NCI-H345 treated with DMSO at 0.1 percent for 48 hours (cell line): ENCODE measurements around the gene UBA6.
"Not testable (repeated sequence)": the region's sequence is repeated elsewhere in the genome, so short reads cannot be mapped to it uniquely, and the experiment has no call there.

Experiments
- DNase-seq: peaks from one replicate; lab custom pipeline; 2025; ENCODE audit not compliant: unreplicated experiment; lab: John Stamatoyannopoulos, UW

The UBA6 gene

DNA sequence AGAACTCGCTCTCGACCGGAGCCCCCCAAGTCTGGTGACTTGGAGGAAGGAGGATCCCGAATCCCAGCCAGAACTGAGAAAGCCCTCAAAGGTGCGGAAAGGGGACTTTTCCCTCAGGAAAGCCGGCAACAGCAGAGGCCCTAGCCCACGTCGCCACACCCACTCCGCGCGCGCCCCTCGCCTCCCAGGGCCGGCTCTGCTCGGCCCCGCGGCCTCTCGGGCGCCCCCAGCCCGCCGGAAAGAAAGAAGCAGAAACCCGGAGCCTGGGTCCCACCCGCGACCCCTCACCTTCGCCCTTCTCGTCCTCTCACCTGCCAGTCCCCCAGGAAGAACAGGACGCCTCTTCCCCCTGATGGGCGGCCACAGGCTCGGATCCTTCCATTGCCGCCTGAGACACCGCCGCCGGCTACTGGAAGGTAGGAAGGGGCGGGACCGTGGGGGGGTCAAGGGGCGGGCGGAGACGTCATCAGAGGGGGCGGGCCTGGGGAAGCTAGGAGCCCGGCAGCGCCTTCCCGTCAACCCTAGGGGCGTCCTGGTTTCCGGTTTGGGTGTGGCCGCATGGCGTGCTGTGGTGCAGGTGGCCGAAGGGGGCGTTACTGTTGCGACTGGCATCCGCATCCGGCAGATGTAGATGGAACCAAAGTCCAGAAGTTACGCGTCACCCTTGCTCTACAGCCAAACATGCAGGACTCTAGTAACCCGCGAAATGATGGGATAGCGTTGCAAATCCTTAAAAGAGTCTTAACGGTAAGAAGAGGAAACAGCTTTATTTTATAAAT lies at the start of gene UBA6:
UBA6 (minus strand) TSS at position 418 of the 779 bp plus-strand sequence; CDS start at position 382, 36 bp downstream.
- peak; percentile 82 for DNase-seq

DNA sequence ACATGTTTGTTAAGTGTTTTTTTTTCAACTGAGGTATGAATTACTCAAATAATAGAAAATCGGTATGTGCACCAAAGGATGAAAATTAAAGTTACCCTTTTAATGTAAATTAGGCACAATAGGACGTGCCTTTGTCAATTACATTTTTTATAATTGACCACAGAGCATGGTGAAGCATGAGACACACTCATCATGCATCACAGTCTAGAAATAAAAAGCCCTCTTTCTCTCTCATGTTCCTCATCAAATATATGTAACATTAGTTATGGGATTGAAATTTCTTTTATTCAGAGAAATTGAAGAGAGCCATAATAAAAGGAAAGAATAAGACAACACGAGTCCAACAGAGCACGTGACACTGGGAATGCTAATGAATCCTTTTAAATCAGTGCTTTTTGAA lies 49.7 kb upstream of the UBA6 start:
- no peak for DNase-seq

GRCh38 chr4:67749286-67749685 lies 48.3 kb upstream of the UBA6 start:
- DNase-seq: no peak

- no peak for DNase-seq
Measured at GRCh38 chr4:67746797-67747495, 46.0 kb upstream of the UBA6 start.

DNA sequence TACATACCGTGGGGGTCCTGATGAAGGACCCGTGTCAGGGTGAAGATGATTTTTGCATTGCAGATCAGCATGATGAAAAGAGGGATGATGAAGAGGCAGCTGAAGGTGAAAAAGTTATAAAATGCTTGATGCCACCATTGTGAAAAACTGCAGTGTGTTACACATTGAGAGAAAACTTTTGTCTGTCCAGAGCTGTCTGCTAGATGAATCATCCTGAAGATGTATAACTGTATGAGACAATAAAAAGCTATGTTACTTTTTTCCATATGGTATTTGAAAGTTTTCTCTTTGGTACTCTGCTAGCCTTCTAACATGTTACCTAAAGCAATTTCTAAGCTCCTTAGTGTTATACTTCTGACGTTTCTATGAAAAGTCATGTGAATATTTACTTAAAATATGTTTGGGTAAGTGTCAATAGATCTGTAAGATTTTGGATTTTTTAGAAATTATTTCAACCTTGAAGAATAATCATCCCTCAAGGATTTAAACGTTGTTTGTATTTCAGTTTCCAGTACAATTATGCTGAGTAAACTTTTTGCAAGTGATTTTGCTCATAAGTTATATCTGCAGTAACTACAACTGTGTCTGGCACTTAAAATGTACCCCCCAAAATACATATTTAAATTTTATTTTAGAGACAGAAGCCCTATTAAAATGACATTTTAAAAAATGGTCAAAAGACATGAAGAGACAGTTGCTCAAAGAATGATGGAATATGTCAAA lies 43.8 kb upstream of the UBA6 start:
- no peak for DNase-seq

DNA sequence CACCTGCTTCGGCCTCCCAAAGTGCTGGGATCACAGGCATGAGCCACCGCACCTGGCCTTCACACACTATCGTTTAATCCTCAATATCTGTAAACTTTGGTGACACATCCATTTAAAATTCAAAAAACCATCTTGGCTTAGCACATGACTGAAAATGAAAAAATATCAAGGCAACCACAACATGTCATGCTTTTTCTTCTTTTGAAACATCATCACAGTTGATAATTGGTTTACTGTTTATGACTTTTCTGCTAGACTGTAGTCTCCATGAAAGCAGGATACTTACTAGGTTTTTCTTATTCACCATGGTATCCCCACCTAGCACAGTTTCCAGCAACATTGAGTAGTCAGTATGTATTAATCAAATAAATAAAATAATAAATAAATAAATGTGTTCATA lies 42.2 kb upstream of the UBA6 start:
- DNase-seq: no peak

- no peak for DNase-seq
Measured at GRCh38 chr4:67736262-67736661, 35.3 kb upstream of the UBA6 start.

DNA sequence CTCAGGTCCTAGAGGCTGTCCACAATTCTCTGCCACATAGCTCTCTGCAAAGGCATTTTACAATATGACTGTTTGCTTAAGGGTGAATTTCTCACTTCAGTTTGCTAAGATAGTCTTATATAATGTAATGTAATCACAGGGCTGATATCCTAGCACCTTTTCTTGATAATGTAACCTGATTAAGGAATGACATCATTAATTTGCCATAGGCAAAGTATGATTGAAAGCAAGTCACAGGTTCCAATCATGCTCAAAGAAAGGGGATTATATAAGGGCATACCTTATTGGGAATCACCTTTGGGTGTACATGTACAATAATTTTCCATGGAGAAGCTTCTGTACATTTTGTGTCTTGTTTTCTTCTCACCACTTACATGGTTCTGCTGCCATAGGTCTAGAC lies 34.4 kb upstream of the UBA6 start:
- no peak for DNase-seq

GRCh38 chr4:67730511-67730910 lies 29.6 kb upstream of the UBA6 start:
- DNase-seq: not testable (repeated sequence)

DNA sequence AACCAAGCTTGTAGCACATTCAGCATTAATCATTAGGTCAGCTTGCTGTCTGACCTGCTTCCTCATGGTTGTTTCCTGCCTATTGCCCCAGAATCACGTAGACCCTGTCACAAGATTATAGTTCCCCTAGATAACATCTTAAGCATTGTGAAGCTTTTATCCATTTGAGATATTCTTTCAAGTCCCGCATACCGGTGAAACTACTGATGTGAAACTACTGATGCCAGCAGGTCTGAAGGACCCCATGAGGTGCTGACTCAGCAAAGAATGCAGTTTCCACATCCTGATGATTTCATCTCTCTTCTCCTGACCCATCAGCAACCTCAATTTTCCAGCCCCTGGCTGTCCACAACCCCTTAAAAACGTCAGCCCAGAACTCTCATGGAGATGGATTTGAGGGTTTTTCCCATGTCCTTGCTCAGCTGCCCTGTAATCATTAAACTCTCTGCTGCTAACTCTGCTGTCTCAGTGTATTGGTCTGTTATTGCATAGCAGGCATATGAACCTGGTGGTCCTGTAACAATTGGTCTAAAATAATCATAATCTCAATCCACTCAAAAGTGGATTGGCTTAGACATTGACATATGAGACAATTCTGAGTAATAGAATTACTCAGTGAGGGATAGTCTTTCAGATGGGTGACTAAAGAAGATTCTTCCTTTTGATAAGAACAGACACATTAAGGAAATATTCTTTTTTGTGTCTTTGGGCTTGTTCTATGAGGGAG lies 26.3 kb upstream of the UBA6 start:
- no peak for DNase-seq

DNA sequence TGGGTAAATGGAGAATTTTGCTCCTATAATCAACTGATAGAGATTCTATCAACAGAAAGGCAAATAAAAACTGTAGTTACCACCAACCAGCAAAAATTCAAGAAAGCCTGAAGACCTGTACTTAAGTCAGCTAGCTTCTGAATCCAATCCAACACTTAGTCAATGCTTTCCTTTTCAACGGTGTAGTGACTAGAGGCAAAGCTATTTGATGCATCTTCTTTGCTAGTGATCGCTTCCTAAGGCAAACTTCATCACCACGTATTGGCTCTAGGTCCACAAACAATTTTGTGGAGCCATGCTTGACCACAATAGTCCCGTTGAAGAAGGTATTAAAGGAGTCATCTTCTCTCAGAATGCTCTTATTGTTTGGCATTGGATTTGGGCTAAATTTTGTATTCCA lies 25.0 kb upstream of the UBA6 start:
- DNase-seq: no peak

DNA sequence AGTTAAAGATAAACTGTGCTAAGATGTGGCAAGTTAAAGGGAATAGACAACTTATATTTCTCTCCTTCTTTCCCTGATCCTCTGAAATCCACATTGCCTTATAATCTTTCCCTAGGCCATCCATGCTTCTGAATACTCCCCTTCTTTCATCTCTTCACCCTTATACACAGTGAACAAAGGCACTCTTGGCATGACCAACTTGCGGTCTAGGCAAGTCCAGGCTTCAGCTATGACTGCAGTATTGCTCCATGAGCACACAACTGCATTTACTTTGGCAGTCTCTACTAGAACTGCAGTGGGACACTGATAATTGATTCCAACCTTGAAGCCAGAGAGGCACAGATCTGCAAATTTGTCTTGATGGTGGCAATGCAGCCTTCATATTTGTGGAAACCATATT lies 24.2 kb upstream of the UBA6 start:
- DNase-seq: no peak

- no peak for DNase-seq
Measured at GRCh38 chr4:67723949-67724348, 23.0 kb upstream of the UBA6 start.

- no peak for DNase-seq
Measured at GRCh38 chr4:67723341-67723740, 22.4 kb upstream of the UBA6 start.

DNA sequence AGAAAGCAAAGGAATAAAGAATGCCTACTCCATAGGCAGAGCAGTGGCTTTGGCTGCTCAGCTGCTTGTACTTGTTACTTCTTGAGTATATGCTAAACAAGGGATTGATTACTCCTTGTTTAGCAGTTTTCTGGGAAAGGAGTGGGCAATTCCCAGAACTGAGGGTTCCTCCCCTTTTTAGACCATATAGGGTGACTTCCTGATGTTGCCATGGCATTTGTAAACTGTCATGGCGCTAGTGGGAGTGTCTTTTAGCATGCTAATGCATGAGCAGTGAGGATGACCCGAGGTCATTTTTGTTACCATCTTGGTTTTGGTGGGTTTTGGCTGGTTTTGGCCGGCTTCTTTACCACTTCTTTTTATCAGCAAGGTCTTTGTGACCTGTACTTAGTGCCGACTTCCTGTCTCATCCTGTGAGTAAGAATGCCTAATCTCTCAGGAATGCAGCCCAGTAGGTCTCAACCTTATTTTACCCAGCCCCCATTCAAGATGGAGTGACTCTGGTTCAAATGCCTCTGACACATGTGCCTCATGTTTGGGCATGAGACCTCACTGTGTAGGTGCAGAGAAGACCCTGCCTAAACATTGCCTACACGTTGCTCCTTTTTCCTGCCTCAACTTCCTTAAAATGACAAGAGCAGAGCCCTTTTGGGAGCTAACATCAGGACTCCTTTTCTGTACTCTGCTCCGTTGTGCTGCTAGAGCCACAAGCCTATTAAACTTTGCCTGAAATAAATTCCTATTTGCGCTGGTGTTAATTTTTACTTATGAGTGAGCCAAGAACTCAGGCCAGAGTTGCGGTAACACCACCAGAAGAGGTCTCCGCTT lies 21.0 kb upstream of the UBA6 start:
- DNase-seq: no peak

GRCh38 chr4:67721315-67721769 lies 20.4 kb upstream of the UBA6 start:
- no peak for DNase-seq

GRCh38 chr4:67719953-67720617 lies 19.1 kb upstream of the UBA6 start:
- no peak for DNase-seq

DNA sequence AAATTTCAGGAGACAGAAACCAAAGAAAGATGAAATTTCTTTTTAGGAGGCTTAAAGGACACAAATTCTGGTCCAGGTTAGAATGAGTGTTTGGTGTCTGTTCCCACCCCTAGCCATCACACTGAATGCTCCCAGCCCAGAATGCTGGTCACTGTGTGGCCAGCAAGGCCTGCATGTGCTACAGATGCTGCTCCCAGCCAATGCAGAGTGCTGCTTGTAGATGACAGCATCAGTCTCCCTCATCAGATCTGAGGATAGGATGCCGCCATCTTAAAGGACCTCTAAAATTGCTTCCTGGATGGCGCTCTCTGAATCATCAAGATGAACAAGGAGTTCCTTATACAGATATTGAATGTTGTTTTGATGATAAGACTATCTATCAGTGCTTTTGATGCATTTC lies 17.9 kb upstream of the UBA6 start:
- no peak for DNase-seq

DNA sequence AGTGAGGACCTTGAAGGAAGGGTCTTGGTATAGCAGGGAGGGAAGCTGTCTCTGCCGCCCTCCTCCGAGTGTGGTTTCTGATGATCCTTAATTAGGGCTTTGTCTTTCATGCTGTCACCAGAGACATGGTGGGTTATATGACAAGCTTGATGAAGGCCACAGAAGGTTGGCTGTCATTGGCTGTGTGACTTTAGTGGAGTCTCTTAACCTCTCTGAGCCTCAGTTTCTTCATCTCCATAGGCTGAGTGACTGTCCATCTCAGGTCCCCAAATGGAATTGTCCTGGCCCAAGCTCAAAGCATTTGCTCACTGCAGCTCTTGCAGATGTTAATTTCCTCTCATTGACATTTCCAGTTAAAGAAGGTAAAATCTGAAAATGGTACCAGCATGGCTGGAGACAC lies 16.6 kb upstream of the UBA6 start:
- no peak for DNase-seq

DNA sequence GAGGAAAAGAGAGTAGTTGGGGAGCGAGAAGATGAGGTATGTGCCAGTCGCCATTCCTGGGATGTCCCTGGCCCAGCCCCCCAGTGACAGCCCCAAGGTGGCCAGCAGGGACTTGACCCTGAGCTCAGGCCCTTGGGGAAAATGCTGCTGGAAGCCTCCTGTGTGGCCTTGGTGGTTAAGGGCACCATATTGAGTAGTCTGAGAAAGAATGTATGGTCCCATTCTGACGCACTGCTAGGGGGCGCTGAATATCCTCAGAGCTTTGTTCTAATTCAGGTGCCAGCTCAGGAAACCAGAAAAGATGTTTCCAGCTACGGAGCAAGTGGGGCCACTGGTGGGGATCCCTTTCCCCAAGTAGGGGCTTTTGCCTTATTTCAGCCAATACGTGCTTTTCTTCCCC lies 14.0 kb upstream of the UBA6 start:
- no peak for DNase-seq
